Measurements from ENCODE around the gene JPT1. TPM values are rescaled to one million over a fixed set of nuclear protein-coding genes. Genes with fewer than 3 reads are reported as not detected.

The JPT1 gene
- total RNA-seq, 6 experiments from 2014 or later = 236 to 276 (median 265) TPM

GRCh38 chr17:75103601-75104554, 50.4 kb downstream of the JPT1 start:
- DNase-seq = no peak
- H3K36me3 Mint-ChIP-seq (ENCODE audit: low read depth) = peaks cover 17% of the 10 kb centered on the region
- no peak overlapping the region for H3K4me3 Mint-ChIP-seq

GRCh38 chr17:75102385-75102821, 51.9 kb downstream of the JPT1 start:
- H3K36me3 Mint-ChIP-seq (ENCODE audit: low read depth) = peaks cover 23% of the 10 kb centered on the region
- no peak overlapping the region for H3K4me3 Mint-ChIP-seq
- no peak overlapping the region for H3K27ac Mint-ChIP-seq
- H3K27me3 Mint-ChIP-seq (ENCODE audit: insufficient read depth) = no peaks in the 10 kb centered on the region; the same call in none of the 2 replicates
- H3K4me1 Mint-ChIP-seq (ENCODE audit: low read depth) = no peaks in the 10 kb centered on the region
- H3K9me3 Mint-ChIP-seq = no peaks in the 10 kb centered on the region
- TF ChIP-seq CTCF (IDR thresholded peaks at IDR 0.05) = no peak
- DNase-seq = no peak

More at GRCh38 chr17:75103601-75104554, 50.4 kb downstream of the JPT1 start:
- no peak for TF ChIP-seq CTCF (IDR thresholded peaks at IDR 0.05)
- Mint-ChIP-seq H3K27me3 (ENCODE audit: insufficient read depth) (peaks cover 2% of the 10 kb centered on the region), H3K4me1 (ENCODE audit: low read depth) (peaks cover 7% of the 10 kb centered on the region; the same call in 1 of the 2 replicates), H3K27ac (no peak overlapping the region; the same call in 1 of the 2 replicates), H3K9me3 (no peaks in the 10 kb centered on the region)

GRCh38 chr17:75099881-75100595, 54.3 kb downstream of the JPT1 start:
- no peak for TF ChIP-seq CTCF (IDR thresholded peaks at IDR 0.05)
- Mint-ChIP-seq H3K27ac (no peak overlapping the region), H3K4me3 (no peak overlapping the region), H3K4me1 (ENCODE audit: low read depth) (peaks cover 8% of the 10 kb centered on the region), H3K36me3 (ENCODE audit: low read depth) (peaks cover 15% of the 10 kb centered on the region; the same call in 1 of the 2 replicates), H3K27me3 (ENCODE audit: insufficient read depth) (no peaks in the 10 kb centered on the region; the same call in none of the 2 replicates), H3K9me3 (no peaks in the 10 kb centered on the region)
- no peak for DNase-seq

- DNase-seq = no peak
- TF ChIP-seq CTCF (IDR thresholded peaks at IDR 0.05) = no peak
- Mint-ChIP-seq H3K27me3 (ENCODE audit: insufficient read depth) (no peaks in the 10 kb centered on the region; the same call in none of the 2 replicates), H3K4me3 (no peak overlapping the region), H3K4me1 (ENCODE audit: low read depth) (peaks cover 8% of the 10 kb centered on the region), H3K27ac (peak overlapping the region; percentile 3; the same call in 1 of the 2 replicates), H3K9me3 (no peaks in the 10 kb centered on the region), H3K36me3 (ENCODE audit: low read depth) (peaks cover 15% of the 10 kb centered on the region; the same call in 1 of the 2 replicates)
Measured at GRCh38 chr17:75098861-75099260, 55.5 kb downstream of the JPT1 start.

GRCh38 chr17:75097865-75098264, 56.4 kb downstream of the JPT1 start:
- Mint-ChIP-seq H3K27me3 (ENCODE audit: insufficient read depth) (no peaks in the 10 kb centered on the region; the same call in none of the 2 replicates), H3K4me3 (no peak overlapping the region), H3K4me1 (ENCODE audit: low read depth) (peaks cover 8% of the 10 kb centered on the region), H3K36me3 (ENCODE audit: low read depth) (peaks cover 15% of the 10 kb centered on the region; the same call in 1 of the 2 replicates), H3K27ac (no peak overlapping the region), H3K9me3 (no peaks in the 10 kb centered on the region)
- TF ChIP-seq CTCF (IDR thresholded peaks at IDR 0.05) = no peak
- DNase-seq = no peak

Measured in HFFc6 (cell line).